HepG2 (cell line): ENCODE results near the gene PAM16. TPM values are rescaled to one million over a fixed set of nuclear protein-coding genes. Genes with fewer than 3 reads are reported as not detected.

Experiments
- E2F5 ChIP-seq: sonication (generic); formaldehyde crosslinking; conservative IDR thresholded peaks from 2 replicates; pipeline ENCODE4 v1.4.0; 2020; ENCODE audit warnings: missing genetic modification reagents
- GFI1 ChIP-seq: sonication (generic); formaldehyde crosslinking; IDR thresholded peaks from 2 replicates; pipeline ENCODE4 v1.5.0; 2020; ENCODE audit warnings: missing genetic modification reagents, mild to moderate bottlenecking, borderline replicate concordance
- TCF7L2 ChIP-seq: IDR thresholded peaks from 2 replicates; pipeline ENCODE4 v1.6.1; 2011; ENCODE audit warnings: mild to moderate bottlenecking, low read depth, low read length, moderate library complexity
- THAP7 ChIP-seq: sonication (generic); formaldehyde crosslinking; IDR thresholded peaks from 2 replicates; pipeline ENCODE4 v1.8.1; 2023; ENCODE audit warnings: mild to moderate bottlenecking, missing genetic modification reagents
- ZNF687 ChIP-seq: sonication (generic); formaldehyde crosslinking; IDR thresholded peaks from 2 replicates; pipeline ENCODE4 v1.5.1; 2020; ENCODE audit warnings: mild to moderate bottlenecking, missing genetic modification reagents, moderate library complexity
- polyA plus RNA-seq, 8 experiments: library from polyadenylated mRNA; depleted of rRNA in 3 of 8; stranded (reverse) in 7 of 8; unstranded in 1 of 8; fragments of >200 nt; fragmentation: Illumina TruSeq in 4 of 8; extraction: Trizol in 4 of 8; gene quantifications; 2 replicates each; pipeline versions ENCODE4 v1.2.1 to v1.2.3, GENCODE V29; 2011 to 2016; ENCODE audit warnings: low read depth in 4 of 8, missing spikeins in 1 of 8, mixed read lengths in 1 of 8; ENCODE audit not compliant: insufficient read depth in 1 of 8
- total RNA-seq, 5 experiments: library from RNA; depleted of rRNA; stranded (reverse); fragments of >200 nt; fragmentation: Illumina TruSeq; extraction: Trizol; gene quantifications; 2 replicates each; pipeline ENCODE4 v1.2.3, GENCODE V29; 2016; ENCODE audit warnings: low read depth in 1 of 5

The PAM16 gene
- total and polyA plus RNA-seq, 2 of the 13 experiments (the other 11 are each of a cell fraction or from before 2014, with no cell fraction given) = 51.5 to 51.8 TPM

GRCh38 chr16:4378999-4379690 is 28.0 kb upstream of the PAM16 start (continued):
- TF ChIP-seq ZNF687 (CRISPR knock-in tag) = peak; percentile 59
- no peak for TF ChIP-seq E2F5 (CRISPR knock-in tag)
- TF ChIP-seq THAP7 = no peak
- TF ChIP-seq GFI1 (CRISPR knock-in tag) = no peak
- no peak for TF ChIP-seq TCF7L2
